Glutamatergic neuron (in vitro differentiated cells): ENCODE data around the gene PSMB7. TPM values are rescaled to one million over a fixed set of nuclear protein-coding genes. Genes with fewer than 3 reads are reported as not detected.

Experiments
- DNase-seq: peaks from one replicate; pipeline ENCODE4 v3.0.0; 2022
- H3K27ac Mint-ChIP-seq: one replicate; pipeline ENCODE4 v1.8.0; 2020; ENCODE audit warnings: mild to moderate bottlenecking, mixed read lengths, inconsistent platforms; ENCODE audit not compliant: unreplicated experiment
- H3K27me3 Mint-ChIP-seq: one replicate; pipeline ENCODE4 v1.8.0; 2020; ENCODE audit warnings: mild to moderate bottlenecking, moderate library complexity, mixed read lengths, inconsistent platforms; ENCODE audit not compliant: unreplicated experiment
- H3K36me3 Mint-ChIP-seq: one replicate; pipeline ENCODE4 v1.8.0; 2020; ENCODE audit warnings: mild to moderate bottlenecking, mixed read lengths, inconsistent platforms; ENCODE audit not compliant: unreplicated experiment
- H3K4me1 Mint-ChIP-seq: one replicate; pipeline ENCODE4 v1.8.0; 2020; ENCODE audit warnings: mild to moderate bottlenecking, low read depth, mixed read lengths, inconsistent platforms; ENCODE audit not compliant: unreplicated experiment
- H3K4me3 Mint-ChIP-seq: one replicate; pipeline ENCODE4 v1.8.0; 2020; ENCODE audit warnings: mild to moderate bottlenecking, mixed read lengths, inconsistent platforms; ENCODE audit not compliant: unreplicated experiment
- H3K9me3 Mint-ChIP-seq: one replicate; pipeline ENCODE4 v1.8.0; 2020; ENCODE audit warnings: mild to moderate bottlenecking, moderate library complexity, mixed read lengths, inconsistent platforms; ENCODE audit not compliant: unreplicated experiment
- CTCF ChIP-seq: fragments of 200-600 bp; sonication (generic); IDR thresholded peaks from one replicate; pipeline ENCODE4 v1.5.0; 2021; ENCODE audit not compliant: partially characterized antibody, unreplicated experiment
- total RNA-seq: library from RNA; stranded (reverse); fragmentation: NEBNext Ultra II Directional; extraction: Animal tissue kit (Norgen Biotek cat#: 25700); gene quantifications from one replicate; pipeline ENCODE4 v1.2.1, GENCODE V29; 2021; ENCODE audit not compliant: unreplicated experiment

The PSMB7 gene
- total RNA-seq, 1 donor from 2014 or later = 185 TPM

- peaks cover 6% of the 10 kb centered on the region for H3K36me3 Mint-ChIP-seq
- H3K27me3 Mint-ChIP-seq = no peaks in the 10 kb centered on the region
- DNase-seq = no peak
- no peak for TF ChIP-seq CTCF
- H3K27ac Mint-ChIP-seq = no peak overlapping the region
- peaks cover 44% of the 10 kb centered on the region for H3K4me1 Mint-ChIP-seq
- no peaks in the 10 kb centered on the region for H3K9me3 Mint-ChIP-seq
- no peak overlapping the region for H3K4me3 Mint-ChIP-seq
Measured at GRCh38 chr9:124373386-124373785, 41.9 kb downstream of the PSMB7 start.

GRCh38 chr9:124372038-124372437 lies 43.2 kb downstream of the PSMB7 start:
- Mint-ChIP-seq H3K9me3 (no peaks in the 10 kb centered on the region), H3K36me3 (peaks cover 7% of the 10 kb centered on the region), H3K4me3 (no peak overlapping the region), H3K27ac (peak overlapping the region; percentile 4), H3K27me3 (no peaks in the 10 kb centered on the region), H3K4me1 (peaks cover 42% of the 10 kb centered on the region)
- no peak for DNase-seq
- no peak for TF ChIP-seq CTCF

- Mint-ChIP-seq H3K36me3 (peaks cover 11% of the 10 kb centered on the region), H3K4me1 (peaks cover 42% of the 10 kb centered on the region), H3K27ac (no peak overlapping the region), H3K27me3 (peaks cover 3% of the 10 kb centered on the region), H3K9me3 (peaks cover 2% of the 10 kb centered on the region), H3K4me3 (no peak overlapping the region)
- no peak for TF ChIP-seq CTCF
- DNase-seq = no peak
Measured at GRCh38 chr9:124370896-124371582, 44.2 kb downstream of the PSMB7 start.

GRCh38 chr9:124369231-124369797 lies 45.9 kb downstream of the PSMB7 start:
- H3K36me3 Mint-ChIP-seq = peaks cover 11% of the 10 kb centered on the region
- peaks cover 4% of the 10 kb centered on the region for H3K9me3 Mint-ChIP-seq
- peaks cover 50% of the 10 kb centered on the region for H3K4me1 Mint-ChIP-seq
- H3K27ac Mint-ChIP-seq = no peak overlapping the region
- no peak for DNase-seq
- H3K4me3 Mint-ChIP-seq = no peak overlapping the region
- H3K27me3 Mint-ChIP-seq = peaks cover 3% of the 10 kb centered on the region
- no peak for TF ChIP-seq CTCF

GRCh38 chr9:124368692-124369091 lies 46.5 kb downstream of the PSMB7 start:
- no peak overlapping the region for H3K27ac Mint-ChIP-seq
- H3K4me1 Mint-ChIP-seq = peaks cover 56% of the 10 kb centered on the region
- no peak for TF ChIP-seq CTCF
- H3K9me3 Mint-ChIP-seq = peaks cover 4% of the 10 kb centered on the region
- H3K27me3 Mint-ChIP-seq = peaks cover 3% of the 10 kb centered on the region
- no peak for DNase-seq
- H3K36me3 Mint-ChIP-seq = peaks cover 6% of the 10 kb centered on the region
- no peak overlapping the region for H3K4me3 Mint-ChIP-seq
